LNCAP (cell line): Measurements from ENCODE around the gene TUBA1C.

Experiments used
- CTCF ChIP-seq: fragments of 450-650 bp; IDR thresholded peaks from 2 replicates; pipeline ENCODE4 v1.5.1; 2017; ENCODE audit warnings: mild to moderate bottlenecking

Gene TUBA1C

DNA sequence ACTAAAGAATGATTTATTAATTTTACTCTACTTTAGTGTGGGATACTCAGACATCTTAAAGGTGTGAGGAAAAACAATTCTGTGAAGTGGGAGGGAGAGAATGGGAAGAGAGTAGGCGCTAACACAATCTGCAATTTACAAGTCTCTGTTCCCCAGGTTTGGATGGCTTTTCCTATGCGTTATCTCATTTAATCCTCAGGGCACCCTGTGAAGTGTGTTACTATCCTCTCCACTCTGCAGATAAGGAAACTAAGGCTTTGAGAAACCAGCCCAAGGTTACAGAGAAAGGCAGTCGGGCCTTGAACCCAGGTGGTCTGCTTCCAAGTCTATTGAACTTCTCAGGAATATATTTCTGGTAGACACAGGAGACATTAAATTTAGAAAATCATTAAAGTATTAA lies 36.2 kb upstream of the TUBA1C start:
- no peak for TF ChIP-seq CTCF

DNA sequence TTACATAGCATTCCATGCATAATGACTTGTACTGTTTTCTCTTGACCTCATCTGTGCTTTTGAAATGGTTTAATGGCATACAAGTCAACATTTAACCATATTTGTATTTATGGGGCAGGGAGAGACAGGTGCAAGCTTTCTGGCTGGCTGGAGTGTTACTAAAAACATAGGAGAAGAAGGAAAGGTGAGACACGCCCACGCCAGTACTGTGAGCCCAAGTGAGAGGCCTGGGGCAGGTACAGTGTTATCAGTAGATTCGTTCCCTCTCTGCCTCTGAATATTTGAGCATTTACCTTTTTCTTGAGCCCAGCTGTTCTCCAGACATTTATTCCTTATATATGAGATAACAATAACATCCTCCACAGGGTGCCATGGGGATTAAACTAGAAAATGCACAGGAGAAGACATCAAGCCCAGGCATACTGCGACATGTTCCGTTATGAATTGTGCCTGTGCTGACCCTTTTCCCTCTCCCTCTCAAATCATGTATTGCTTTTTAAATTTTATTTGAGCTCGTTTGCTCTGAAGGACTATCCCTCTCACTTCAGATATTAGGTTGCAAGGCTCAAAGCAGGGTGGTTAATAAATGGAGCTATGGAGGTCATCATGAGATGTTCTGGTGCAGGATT lies 34.6 kb upstream of the TUBA1C start:
- no peak for TF ChIP-seq CTCF

DNA sequence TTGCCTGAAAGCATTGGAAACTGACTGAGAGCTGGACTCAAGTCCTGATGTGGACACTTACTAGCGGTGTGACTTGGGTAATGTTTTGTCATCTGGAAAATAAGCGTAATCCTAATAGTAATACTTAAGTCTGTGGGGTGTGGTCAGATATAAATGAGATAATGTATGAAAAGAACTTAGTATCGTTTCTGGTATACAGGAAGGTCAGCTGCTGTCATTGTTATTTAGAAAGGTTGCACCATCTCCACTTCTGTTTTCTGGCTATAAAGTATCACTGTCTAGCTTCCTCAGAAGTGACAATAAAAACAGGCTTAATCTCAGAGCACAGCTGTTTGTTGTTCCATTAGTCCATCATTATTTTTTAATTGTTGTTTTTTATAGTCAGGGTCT lies 34.1 kb upstream of the TUBA1C start:
- TF ChIP-seq CTCF: no peak

- TF ChIP-seq CTCF: no peak
Observed at GRCh38 chr12:49231878-49232655, 32.8 kb upstream of the TUBA1C start.

GRCh38 chr12:49232940-49233841 lies 31.7 kb upstream of the TUBA1C start:
- TF ChIP-seq CTCF: no peak

GRCh38 chr12:49233842-49234526 lies 30.9 kb upstream of the TUBA1C start:
- TF ChIP-seq CTCF: no peak

- TF ChIP-seq CTCF: no peak
Observed at GRCh38 chr12:49236423-49236822, 28.5 kb upstream of the TUBA1C start.
